ENCODE measurements around the gene ISL1. TPM values are rescaled to one million over a fixed set of nuclear protein-coding genes. Genes with fewer than 3 reads are reported as not detected.
A peak's percentile ranks its signal among the peaks of the same experiment; 100 is the strongest.

ISL1 gene
- polyA plus RNA-seq (2013): 65.1 and 65.4 TPM in 2 replicates

- H3K36me3 ChIP-seq (ENCODE audit: control insufficient read depth in 1 of 2, insufficient read depth in 2 of 2, low read length in 2 of 2): peaks cover 8 to 9% of the 10 kb centered on the region in 2 experiments
- H4K91ac ChIP-seq (ENCODE audit: low read depth, low read length): peak within 1 kb of the TSS; percentile 28
- H3K9ac ChIP-seq (ENCODE audit: low read length): peak within 1 kb of the TSS; percentile 100
- peak within 1 kb of the TSS; percentile 79 for H3K27ac ChIP-seq (ENCODE audit: low read depth, low read length)
- H2AK5ac ChIP-seq (ENCODE audit: low read length): peak within 1 kb of the TSS; percentile 72
- H2BK5ac ChIP-seq (ENCODE audit: low read depth, low read length, poor library complexity): peak within 1 kb of the TSS; percentile 94
- H3K23ac ChIP-seq (ENCODE audit: low read length): peak within 1 kb of the TSS; percentile 50
- H3K27me3 ChIP-seq (ENCODE audit: insufficient read depth, low read length): no peaks in the 10 kb centered on the region
- no CpG with 5 or more reads among the region's 57 CpGs for WGBS (ENCODE audit: extremely low coverage, insufficient coverage, insufficient read length)
- H2AFZ ChIP-seq (ENCODE audit: insufficient read depth, low read length, poor library complexity): peak within 1 kb of the TSS; percentile 82
- no peak within 1 kb of the TSS for H2BK12ac ChIP-seq (ENCODE audit: low read length)
- H3K18ac ChIP-seq (ENCODE audit: low read length): peak within 1 kb of the TSS; percentile 98
- H3K4me2 ChIP-seq (ENCODE audit: low read length): peak within 1 kb of the TSS; percentile 71
- peaks cover 37% of the 10 kb centered on the region for H3K79me1 ChIP-seq (ENCODE audit: low read length)
- peak within 1 kb of the TSS; percentile 97 for H3K14ac ChIP-seq (ENCODE audit: low read length)
- peaks cover 6 to 21% of the 10 kb centered on the region in 2 experiments for H3K4me1 ChIP-seq (ENCODE audit: control insufficient read depth in 1 of 2, insufficient read depth in 2 of 2, low read length in 2 of 2)
- H3K4ac ChIP-seq (ENCODE audit: low read depth, low read length): peak within 1 kb of the TSS; percentile 100
- peak; percentile 74 for DNase-seq
- H3K79me2 ChIP-seq (ENCODE audit: control insufficient read depth, insufficient read depth, low read length, poor library complexity): peaks cover 27% of the 10 kb centered on the region
- H4K8ac ChIP-seq (ENCODE audit: low read depth, low read length): peak within 1 kb of the TSS; percentile 72
- H3K9me3 ChIP-seq (ENCODE audit: insufficient read depth, low read depth, low read length): no peaks in the 10 kb centered on the region
- peak within 1 kb of the TSS; percentile 99 for H3K4me3 ChIP-seq (ENCODE audit: low read depth, low read length)
- H2BK120ac ChIP-seq (ENCODE audit: insufficient read depth, low read length, poor library complexity): peak within 1 kb of the TSS; percentile 49
- H4K12ac ChIP-seq (ENCODE audit: low read depth, low read length): peak within 1 kb of the TSS; percentile 6
These were observed at the start of gene ISL1 for GRCh38 chr5:51383131-51384121. ISL1 (plus strand) TSS chr5:51383448; CDS start chr5:51383672, 224 bp downstream.

GRCh38 chr5:51336878-51337277, 46.4 kb upstream of the ISL1 start:
- no peak overlapping the region for H3K4me3 ChIP-seq (ENCODE audit: low read depth, low read length)
- H3K4me1 ChIP-seq (ENCODE audit: control insufficient read depth in 1 of 2, insufficient read depth in 2 of 2, low read length in 2 of 2): no peaks in the 10 kb centered on the region
- H3K27me3 ChIP-seq (ENCODE audit: insufficient read depth, low read length): no peaks in the 10 kb centered on the region

DNA sequence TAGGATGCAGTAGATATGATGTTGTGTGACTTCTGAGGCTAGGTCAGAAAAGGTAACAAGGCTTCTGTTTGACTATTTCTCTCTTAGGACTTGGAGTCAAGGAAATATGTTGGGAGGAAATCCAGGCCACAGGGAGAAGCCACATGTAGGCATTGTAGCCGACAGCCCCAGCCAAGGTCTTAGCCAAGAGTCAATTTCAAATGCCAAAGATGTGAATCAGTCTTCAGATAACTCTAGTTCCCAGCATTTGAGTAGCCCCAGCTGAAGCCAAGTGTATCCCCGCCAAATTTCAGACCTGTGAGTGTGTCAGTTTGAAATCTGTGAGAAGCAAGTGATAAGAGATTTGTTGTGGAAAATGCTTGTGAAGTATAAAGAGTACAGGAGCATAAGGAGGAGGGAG, 38.1 kb upstream of the ISL1 start:
- H2BK12ac ChIP-seq (ENCODE audit: low read length): no peak overlapping the region
- H3K4me1 ChIP-seq (ENCODE audit: control insufficient read depth in 1 of 2, insufficient read depth in 2 of 2, low read length in 2 of 2): no peaks in the 10 kb centered on the region
- no peak overlapping the region for H3K27ac ChIP-seq (ENCODE audit: low read depth, low read length)

More at GRCh38 chr5:51336878-51337277, 46.4 kb upstream of the ISL1 start:
- no peak overlapping the region for H3K4ac ChIP-seq (ENCODE audit: low read depth, low read length)
- no peaks in the 10 kb centered on the region for H3K9me3 ChIP-seq (ENCODE audit: insufficient read depth, low read depth, low read length)
- H4K8ac ChIP-seq (ENCODE audit: low read depth, low read length): no peak overlapping the region
- no peak overlapping the region for H3K4me2 ChIP-seq (ENCODE audit: low read length)
- no peak overlapping the region for H3K14ac ChIP-seq (ENCODE audit: low read length)
- no peak overlapping the region for H3K9ac ChIP-seq (ENCODE audit: low read length)
- H2AFZ ChIP-seq (ENCODE audit: insufficient read depth, low read length, poor library complexity): no peak overlapping the region
- H4K91ac ChIP-seq (ENCODE audit: low read depth, low read length): no peak overlapping the region
- DNase-seq: no peak
- H3K27ac ChIP-seq (ENCODE audit: low read depth, low read length): no peak overlapping the region
- no peaks in the 10 kb centered on the region for H3K79me2 ChIP-seq (ENCODE audit: control insufficient read depth, insufficient read depth, low read length, poor library complexity)
- WGBS (ENCODE audit: extremely low coverage, insufficient coverage, insufficient read length): no CpG with 5 or more reads among the region's 2 CpGs
- no peaks in the 10 kb centered on the region for H3K79me1 ChIP-seq (ENCODE audit: low read length)
- H3K18ac ChIP-seq (ENCODE audit: low read length): no peak overlapping the region
- H2AK5ac ChIP-seq (ENCODE audit: low read length): no peak overlapping the region
- H4K12ac ChIP-seq (ENCODE audit: low read depth, low read length): no peak overlapping the region
- H3K23ac ChIP-seq (ENCODE audit: low read length): no peak overlapping the region
- no peak overlapping the region for H2BK5ac ChIP-seq (ENCODE audit: low read depth, low read length, poor library complexity)
- no peaks in the 10 kb centered on the region for H3K36me3 ChIP-seq (ENCODE audit: control insufficient read depth in 1 of 2, insufficient read depth in 2 of 2, low read length in 2 of 2)
- no peak overlapping the region for H2BK12ac ChIP-seq (ENCODE audit: low read length)
- no peak overlapping the region for H2BK120ac ChIP-seq (ENCODE audit: insufficient read depth, low read length, poor library complexity)

GRCh38 chr5:51347157-51347556, 36.1 kb upstream of the ISL1 start:
- Histone ChIP-seq H2BK120ac (ENCODE audit: insufficient read depth, low read length, poor library complexity) (no peak overlapping the region), H3K18ac (ENCODE audit: low read length) (no peak overlapping the region), H2BK12ac (ENCODE audit: low read length) (no peak overlapping the region), H3K36me3 (ENCODE audit: control insufficient read depth in 1 of 2, insufficient read depth in 2 of 2, low read length in 2 of 2) (peaks cover 0 to 1% of the 10 kb centered on the region in 2 experiments), H3K14ac (ENCODE audit: low read length) (no peak overlapping the region), H3K9me3 (ENCODE audit: insufficient read depth, low read depth, low read length) (peaks cover 4% of the 10 kb centered on the region), H3K4me1 (ENCODE audit: control insufficient read depth in 1 of 2, insufficient read depth in 2 of 2, low read length in 2 of 2) (no peaks in the 10 kb centered on the region), H3K4ac (ENCODE audit: low read depth, low read length) (no peak overlapping the region), H3K23ac (ENCODE audit: low read length) (no peak overlapping the region), H2BK5ac (ENCODE audit: low read depth, low read length, poor library complexity) (no peak overlapping the region), H3K27ac (ENCODE audit: low read depth, low read length) (no peak overlapping the region), H4K12ac (ENCODE audit: low read depth, low read length) (no peak overlapping the region), H3K27me3 (ENCODE audit: insufficient read depth, low read length) (no peaks in the 10 kb centered on the region), H3K79me2 (ENCODE audit: control insufficient read depth, insufficient read depth, low read length, poor library complexity) (no peaks in the 10 kb centered on the region), H2AFZ (ENCODE audit: insufficient read depth, low read length, poor library complexity) (no peak overlapping the region), H4K8ac (ENCODE audit: low read depth, low read length) (no peak overlapping the region), H3K79me1 (ENCODE audit: low read length) (no peaks in the 10 kb centered on the region), H4K91ac (ENCODE audit: low read depth, low read length) (no peak overlapping the region), H3K4me2 (ENCODE audit: low read length) (no peak overlapping the region), H3K4me3 (ENCODE audit: low read depth, low read length) (no peak overlapping the region), H3K9ac (ENCODE audit: low read length) (no peak overlapping the region), H2AK5ac (ENCODE audit: low read length) (no peak overlapping the region)
- DNase-seq: no peak
- no CpG with 5 or more reads among the region's 1 CpG for WGBS (ENCODE audit: extremely low coverage, insufficient coverage, insufficient read length)

More for the DNA sequence above, 38.1 kb upstream of the ISL1 start:
- no peaks in the 10 kb centered on the region for H3K79me2 ChIP-seq (ENCODE audit: control insufficient read depth, insufficient read depth, low read length, poor library complexity)
- DNase-seq: peak; percentile 1 to 3
- no peak overlapping the region for H2BK5ac ChIP-seq (ENCODE audit: low read depth, low read length, poor library complexity)
- H2AFZ ChIP-seq (ENCODE audit: insufficient read depth, low read length, poor library complexity): no peak overlapping the region
- H2AK5ac ChIP-seq (ENCODE audit: low read length): no peak overlapping the region
- no CpG with 5 or more reads among the region's 2 CpGs for WGBS (ENCODE audit: extremely low coverage, insufficient coverage, insufficient read length)
- H3K79me1 ChIP-seq (ENCODE audit: low read length): no peaks in the 10 kb centered on the region
- peaks cover 0 to 1% of the 10 kb centered on the region in 2 experiments for H3K36me3 ChIP-seq (ENCODE audit: control insufficient read depth in 1 of 2, insufficient read depth in 2 of 2, low read length in 2 of 2)
- H4K8ac ChIP-seq (ENCODE audit: low read depth, low read length): no peak overlapping the region
- no peak overlapping the region for H3K18ac ChIP-seq (ENCODE audit: low read length)
- H3K9me3 ChIP-seq (ENCODE audit: insufficient read depth, low read depth, low read length): peaks cover 4% of the 10 kb centered on the region
- H4K12ac ChIP-seq (ENCODE audit: low read depth, low read length): no peak overlapping the region
- H3K14ac ChIP-seq (ENCODE audit: low read length): no peak overlapping the region
- no peak overlapping the region for H3K4ac ChIP-seq (ENCODE audit: low read depth, low read length)
- no peaks in the 10 kb centered on the region for H3K27me3 ChIP-seq (ENCODE audit: insufficient read depth, low read length)
- no peak overlapping the region for H3K23ac ChIP-seq (ENCODE audit: low read length)
- H2BK120ac ChIP-seq (ENCODE audit: insufficient read depth, low read length, poor library complexity): no peak overlapping the region
- no peak overlapping the region for H3K9ac ChIP-seq (ENCODE audit: low read length)
- no peak overlapping the region for H4K91ac ChIP-seq (ENCODE audit: low read depth, low read length)
- H3K4me2 ChIP-seq (ENCODE audit: low read length): no peak overlapping the region
- H3K4me3 ChIP-seq (ENCODE audit: low read depth, low read length): no peak overlapping the region
